ENCODE results near the gene DCPS.

- TF ChIP-seq, protein P1, sequence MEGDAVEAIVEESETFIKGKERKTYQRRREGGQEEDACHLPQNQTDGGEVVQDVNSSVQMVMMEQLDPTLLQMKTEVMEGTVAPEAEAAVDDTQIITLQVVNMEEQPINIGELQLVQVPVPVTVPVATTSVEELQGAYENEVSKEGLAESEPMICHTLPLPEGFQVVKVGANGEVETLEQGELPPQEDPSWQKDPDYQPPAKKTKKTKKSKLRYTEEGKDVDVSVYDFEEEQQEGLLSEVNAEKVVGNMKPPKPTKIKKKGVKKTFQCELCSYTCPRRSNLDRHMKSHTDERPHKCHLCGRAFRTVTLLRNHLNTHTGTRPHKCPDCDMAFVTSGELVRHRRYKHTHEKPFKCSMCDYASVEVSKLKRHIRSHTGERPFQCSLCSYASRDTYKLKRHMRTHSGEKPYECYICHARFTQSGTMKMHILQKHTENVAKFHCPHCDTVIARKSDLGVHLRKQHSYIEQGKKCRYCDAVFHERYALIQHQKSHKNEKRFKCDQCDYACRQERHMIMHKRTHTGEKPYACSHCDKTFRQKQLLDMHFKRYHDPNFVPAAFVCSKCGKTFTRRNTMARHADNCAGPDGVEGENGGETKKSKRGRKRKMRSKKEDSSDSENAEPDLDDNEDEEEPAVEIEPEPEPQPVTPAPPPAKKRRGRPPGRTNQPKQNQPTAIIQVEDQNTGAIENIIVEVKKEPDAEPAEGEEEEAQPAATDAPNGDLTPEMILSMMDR (conservative IDR thresholded peaks at IDR 0.05 in 1 of 2, IDR thresholded peaks at IDR 0.05 in 1 of 2; ENCODE audit: extremely low read depth in 1 of 2, insufficient read depth in 1 of 2, low read depth in 1 of 2, low read length in 2 of 2): no peak
- TF ChIP-seq EZH2 (IDR thresholded peaks at IDR 0.05; ENCODE audit: borderline replicate concordance, low read length): no peak
These were observed 15.5 kb downstream of the DCPS start for GRCh38 chr11:126319374-126319740.

Measured in mammary epithelial cell (primary cell).